Body of pancreas (tissue), 4 donors: ENCODE data around the gene MEGF10.
A peak's percentile ranks its signal among the peaks of the same experiment; 100 is the strongest.

Source experiments
- POLR2A ChIP-seq, 3 donors: fragments of 450-650 bp; IDR thresholded peaks; one replicate each; pipeline ENCODE4 v1.6.1; 2016; ENCODE audit warnings: antibody characterized with exemption in 3 of 3, mild to moderate bottlenecking in 2 of 3
- TF ChIP-seq, protein P1 (sequence below), 7 experiments: fragments of 450-650 bp in 4 of 7; fragments of 200-600 bp in 3 of 7; sonication (generic) in 3 of 7; IDR thresholded peaks; one replicate each; pipeline ENCODE4 v1.5.1; 2016 to 2019; ENCODE audit warnings: antibody characterized with exemption in 7 of 7

DNA sequence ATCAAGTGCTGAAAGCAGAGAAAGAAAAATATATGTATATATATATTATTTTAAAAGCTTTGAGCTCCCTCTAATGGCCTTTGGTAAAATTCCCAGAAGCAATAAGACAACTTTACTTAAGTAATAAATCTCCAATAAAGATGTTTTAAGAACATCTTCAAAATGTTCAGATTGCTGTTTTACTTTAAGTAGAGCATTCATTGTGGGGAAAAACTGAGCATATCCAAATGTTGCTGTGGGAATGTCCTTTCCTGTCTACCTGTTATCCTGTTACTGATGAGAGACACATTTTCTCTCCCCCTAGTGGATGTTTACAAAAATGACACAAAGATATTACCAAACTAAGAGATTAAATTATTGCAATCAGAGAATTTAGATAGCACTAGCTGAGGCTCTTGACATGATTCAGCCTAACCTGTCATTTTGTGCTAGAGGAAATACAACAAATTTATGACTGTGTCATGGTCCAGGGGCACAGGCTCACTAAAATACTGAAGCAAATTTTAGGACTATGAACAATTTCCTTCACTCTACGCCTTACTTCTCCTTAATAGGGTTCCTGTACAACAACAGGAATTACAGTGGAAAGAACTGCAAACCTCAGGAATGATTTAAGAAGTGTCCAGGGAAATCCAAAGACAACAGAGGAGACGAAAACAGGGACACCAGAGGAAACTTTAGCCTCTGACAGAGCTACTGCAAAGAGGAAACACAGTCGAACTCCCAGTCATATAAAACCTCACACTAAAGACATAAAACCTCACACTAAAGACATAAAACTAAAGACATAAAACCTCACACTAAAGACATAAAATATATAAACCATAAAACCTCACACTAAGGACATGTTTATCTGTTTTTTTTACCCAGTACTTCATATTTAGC, 202.5 kb downstream of the MEGF10 start:
- TF ChIP-seq, protein P1, sequence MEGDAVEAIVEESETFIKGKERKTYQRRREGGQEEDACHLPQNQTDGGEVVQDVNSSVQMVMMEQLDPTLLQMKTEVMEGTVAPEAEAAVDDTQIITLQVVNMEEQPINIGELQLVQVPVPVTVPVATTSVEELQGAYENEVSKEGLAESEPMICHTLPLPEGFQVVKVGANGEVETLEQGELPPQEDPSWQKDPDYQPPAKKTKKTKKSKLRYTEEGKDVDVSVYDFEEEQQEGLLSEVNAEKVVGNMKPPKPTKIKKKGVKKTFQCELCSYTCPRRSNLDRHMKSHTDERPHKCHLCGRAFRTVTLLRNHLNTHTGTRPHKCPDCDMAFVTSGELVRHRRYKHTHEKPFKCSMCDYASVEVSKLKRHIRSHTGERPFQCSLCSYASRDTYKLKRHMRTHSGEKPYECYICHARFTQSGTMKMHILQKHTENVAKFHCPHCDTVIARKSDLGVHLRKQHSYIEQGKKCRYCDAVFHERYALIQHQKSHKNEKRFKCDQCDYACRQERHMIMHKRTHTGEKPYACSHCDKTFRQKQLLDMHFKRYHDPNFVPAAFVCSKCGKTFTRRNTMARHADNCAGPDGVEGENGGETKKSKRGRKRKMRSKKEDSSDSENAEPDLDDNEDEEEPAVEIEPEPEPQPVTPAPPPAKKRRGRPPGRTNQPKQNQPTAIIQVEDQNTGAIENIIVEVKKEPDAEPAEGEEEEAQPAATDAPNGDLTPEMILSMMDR (IDR thresholded peaks at IDR 0.05), result peak; percentile 45 to 90 (median 68)
- TF ChIP-seq POLR2A (IDR thresholded peaks at IDR 0.05), result no peak
